K562 (cell line): ENCODE results near the gene SPHK2. TPM values are rescaled to one million over a fixed set of nuclear protein-coding genes. Genes with fewer than 3 reads are reported as not detected.

ENCODE experiments used
- ATF1 ChIP-seq, 2 experiments: fragments of 450-650 bp in 1 of 2; IDR thresholded peaks; 2 replicates each; pipeline ENCODE4 v1.6.1; 2016; ENCODE audit warnings: missing compliant biosample characterization in 1 of 2, missing genetic modification characterization in 1 of 2
- BACH1 ChIP-seq: fragments of 200-800 bp; sonication (Bioruptor generic); IDR thresholded peaks from 2 replicates; pipeline ENCODE4 v1.6.1; 2016; ENCODE audit warnings: missing genetic modification characterization, missing compliant biosample characterization
- CBFA2T2 ChIP-seq: fragments of 450-650 bp; conservative IDR thresholded peaks from 2 replicates; pipeline ENCODE4 v1.6.1; 2017; ENCODE audit warnings: mild to moderate bottlenecking
- CBX2 ChIP-seq: fragments of 200-600 bp; sonication (generic); IDR thresholded peaks from one replicate; pipeline ENCODE4 v1.6.1; 2012; ENCODE audit warnings: mild to moderate bottlenecking, low read length, inconsistent platforms; ENCODE audit not compliant: insufficient read depth, poor library complexity, severe bottlenecking
- CBX3 ChIP-seq, 2 experiments: IDR thresholded peaks; 1 replicate in 1 of 2; 2 replicates in 1 of 2; pipeline ENCODE4 v1.6.1; 2012; ENCODE audit warnings: inconsistent platforms in 2 of 2, low read length in 2 of 2, borderline replicate concordance in 1 of 2, control low read depth in 1 of 2
- CREB5 ChIP-seq: fragments of 250-450 bp; sonication (Bioruptor Pico); IDR thresholded peaks from 2 replicates; pipeline ENCODE4 v1.5.0; 2020; ENCODE audit warnings: mild to moderate bottlenecking
- CSDE1 ChIP-seq, 2 experiments: fragments of 450-650 bp; IDR thresholded peaks; 2 replicates each; pipeline ENCODE4 v1.6.1; 2016; ENCODE audit warnings: mild to moderate bottlenecking in 1 of 2
- CTBP1 ChIP-seq: fragments of 450-650 bp; IDR thresholded peaks from 2 replicates; pipeline ENCODE4 v1.6.1; 2016; ENCODE audit warnings: borderline replicate concordance
- DEAF1 ChIP-seq: fragments of 450-650 bp; formaldehyde crosslinking; IDR thresholded peaks from 2 replicates; pipeline ENCODE4 v1.4.0; 2020; ENCODE audit warnings: mild to moderate bottlenecking, moderate library complexity
- FOSL1 ChIP-seq: fragments of 200-800 bp; sonication (Bioruptor generic); conservative IDR thresholded peaks from 2 replicates; pipeline ENCODE4 v1.6.1; 2016; ENCODE audit warnings: missing genetic modification characterization, missing compliant biosample characterization
- GTF2A2 ChIP-seq: IDR thresholded peaks from 2 replicates; pipeline ENCODE4 v1.6.1; 2016; ENCODE audit warnings: mild to moderate bottlenecking, missing genetic modification characterization, missing compliant biosample characterization
- ID3 ChIP-seq, 2 experiments: fragments of 250-450 bp in 1 of 2; fragments of 450-650 bp in 1 of 2; sonication (Bioruptor Pico) in 1 of 2; IDR thresholded peaks; 2 replicates each; pipeline versions ENCODE4 v1.6.1 to v1.8.0; 2016 to 2021; ENCODE audit warnings: mild to moderate bottlenecking in 2 of 2, moderate library complexity in 2 of 2, missing compliant biosample characterization in 1 of 2, missing genetic modification characterization in 1 of 2
- KLF16 ChIP-seq: IDR thresholded peaks from 2 replicates; pipeline ENCODE4 v1.6.1; 2016; ENCODE audit warnings: antibody characterized with exemption
- NELFE ChIP-seq: IDR thresholded peaks from 2 replicates; pipeline ENCODE4 v1.6.1; 2011; ENCODE audit warnings: mild to moderate bottlenecking; ENCODE audit not compliant: insufficient read depth, insufficient read length
- SMAD2 ChIP-seq: fragments of 150-350 bp; IDR thresholded peaks from 2 replicates; pipeline ENCODE4 v1.6.1; 2014; ENCODE audit warnings: low read depth, mild to moderate bottlenecking, low read length
- USF2 ChIP-seq: sonication (generic); formaldehyde crosslinking; IDR thresholded peaks from 2 replicates; pipeline ENCODE4 v1.5.0; 2020; ENCODE audit warnings: missing genetic modification reagents
- ZBTB1 ChIP-seq: sonication (generic); formaldehyde crosslinking; IDR thresholded peaks from 2 replicates; pipeline ENCODE4 v1.8.1; 2023; ENCODE audit warnings: missing genetic modification reagents, low read depth, mild to moderate bottlenecking, borderline replicate concordance
- ZBTB7A ChIP-seq: IDR thresholded peaks from 2 replicates; pipeline ENCODE4 v1.6.1; 2011; ENCODE audit warnings: low read depth, mild to moderate bottlenecking, low read length, moderate library complexity, borderline replicate concordance; ENCODE audit not compliant: control insufficient read depth
- ZKSCAN1 ChIP-seq: fragments of 150-350 bp; IDR thresholded peaks from 2 replicates; pipeline ENCODE4 v1.6.1; 2016; ENCODE audit warnings: low read depth, low read length
- ZNF133 ChIP-seq: fragments of 250-450 bp; sonication (Bioruptor Pico); IDR thresholded peaks from 2 replicates; pipeline ENCODE4 v1.4.0; 2020; ENCODE audit warnings: mild to moderate bottlenecking
- ZNF239 ChIP-seq: fragments of 250-450 bp; sonication (Bioruptor Pico); IDR thresholded peaks from 2 replicates; pipeline ENCODE4 v1.4.0; 2020; ENCODE audit warnings: mild to moderate bottlenecking
- ZNF24 ChIP-seq: fragments of 450-650 bp; IDR thresholded peaks from 2 replicates; pipeline ENCODE4 v1.6.1; 2016
- ZNF431 ChIP-seq: sonication (generic); formaldehyde crosslinking; IDR thresholded peaks from 2 replicates; pipeline ENCODE4 v1.8.0; 2022; ENCODE audit warnings: mild to moderate bottlenecking, missing genetic modification reagents
- ZNF507 ChIP-seq: conservative IDR thresholded peaks from 2 replicates; pipeline ENCODE4 v1.6.1; 2017; ENCODE audit warnings: missing genetic modification characterization, missing compliant biosample characterization
- polyA plus RNA-seq, 8 experiments: library from polyadenylated mRNA; depleted of rRNA in 4 of 8; stranded (reverse) in 5 of 8; unstranded in 3 of 8; fragments of >200 nt; fragmentation: Nextera tagmentation in 2 of 8; fragmentation: Illumina TruSeq in 1 of 8; extraction: Ambion mirVana in 2 of 8; extraction: Trizol in 1 of 8; gene quantifications; 2 replicates each; pipeline versions ENCODE4 v1.2.1 to v1.2.3, GENCODE V29; 2011 to 2014; ENCODE audit warnings: inconsistent platforms in 1 of 8, missing spikeins in 1 of 8
- total RNA-seq, 7 experiments: library from RNA; depleted of rRNA in 6 of 7; stranded (reverse); fragments of >200 nt in 6 of 7; fragmentation: Illumina TruSeq in 2 of 7; extraction: Trizol in 2 of 7; gene quantifications; 2 replicates each; pipeline versions ENCODE4 v1.2.1 to v1.2.3, GENCODE V29; 2011 to 2021; ENCODE audit warnings: low replicate concordance in 1 of 7

SPHK2 gene
- total and polyA plus RNA-seq, 9 of the 15 experiments (the other 6 are each of a cell fraction or from before 2014, with no cell fraction given), result 0.10 to 15.2 (median 2.9) TPM

GRCh38 chr19:48633148-48634035 lies 14.1 kb downstream of the SPHK2 start (continued):
- TF ChIP-seq CREB5 (CRISPR knock-in tag) (no peak), CBX2 (no peak), ZNF239 (no peak), ZNF431 (CRISPR knock-in tag) (no peak), ZBTB7A (no peak), ZNF507 (tag) (no peak), ATF1 (CRISPR knock-in tag; IDR thresholded peaks at IDR 0.05) (no peak), ATF1 (tag; IDR thresholded peaks at IDR 0.05) (no peak), CBFA2T2 (peak; percentile 67), ZKSCAN1 (no peak), ZNF133 (CRISPR knock-in tag) (no peak), BACH1 (tag) (no peak), DEAF1 (CRISPR knock-in tag) (no peak), KLF16 (0 out of 2 replicates have a peak, but pooled peaks have one; percentile 6), USF2 (CRISPR knock-in tag) (peak; percentile 32; the same call in 1 of the 2 replicates), NELFE (no peak), ZBTB1 (no peak), CSDE1 (IDR thresholded peaks at IDR 0.05) (no peak), SMAD2 (no peak), FOSL1 (peak; percentile 51; the same call in 1 of the 2 replicates), CBX3 (IDR thresholded peaks at IDR 0.05; ENCODE audit: borderline replicate concordance in 1 of 2, low read length in 2 of 2) (no peak), ZNF24 (no peak), GTF2A2 (tag) (0 out of 2 replicates have a peak, but pooled peaks have one; percentile 12), CTBP1 (peak; percentile 57), ID3 (CRISPR knock-in tag; IDR thresholded peaks at IDR 0.05) (no peak), ID3 (tag; IDR thresholded peaks at IDR 0.05) (no peak)
